Inflammatory macrophage treated with lipopolysaccharide for 4 hours (primary cell): Measurements from ENCODE around the gene SSH2.
"Not testable (repeated sequence)": the region's sequence is repeated elsewhere in the genome, so short reads cannot be mapped to it uniquely, and the experiment has no call there.

ENCODE experiments used
- DNase-seq: peaks from one replicate; pipeline ENCODE4 v3.0.0-alpha.2; 2020

Gene SSH2, protein sequence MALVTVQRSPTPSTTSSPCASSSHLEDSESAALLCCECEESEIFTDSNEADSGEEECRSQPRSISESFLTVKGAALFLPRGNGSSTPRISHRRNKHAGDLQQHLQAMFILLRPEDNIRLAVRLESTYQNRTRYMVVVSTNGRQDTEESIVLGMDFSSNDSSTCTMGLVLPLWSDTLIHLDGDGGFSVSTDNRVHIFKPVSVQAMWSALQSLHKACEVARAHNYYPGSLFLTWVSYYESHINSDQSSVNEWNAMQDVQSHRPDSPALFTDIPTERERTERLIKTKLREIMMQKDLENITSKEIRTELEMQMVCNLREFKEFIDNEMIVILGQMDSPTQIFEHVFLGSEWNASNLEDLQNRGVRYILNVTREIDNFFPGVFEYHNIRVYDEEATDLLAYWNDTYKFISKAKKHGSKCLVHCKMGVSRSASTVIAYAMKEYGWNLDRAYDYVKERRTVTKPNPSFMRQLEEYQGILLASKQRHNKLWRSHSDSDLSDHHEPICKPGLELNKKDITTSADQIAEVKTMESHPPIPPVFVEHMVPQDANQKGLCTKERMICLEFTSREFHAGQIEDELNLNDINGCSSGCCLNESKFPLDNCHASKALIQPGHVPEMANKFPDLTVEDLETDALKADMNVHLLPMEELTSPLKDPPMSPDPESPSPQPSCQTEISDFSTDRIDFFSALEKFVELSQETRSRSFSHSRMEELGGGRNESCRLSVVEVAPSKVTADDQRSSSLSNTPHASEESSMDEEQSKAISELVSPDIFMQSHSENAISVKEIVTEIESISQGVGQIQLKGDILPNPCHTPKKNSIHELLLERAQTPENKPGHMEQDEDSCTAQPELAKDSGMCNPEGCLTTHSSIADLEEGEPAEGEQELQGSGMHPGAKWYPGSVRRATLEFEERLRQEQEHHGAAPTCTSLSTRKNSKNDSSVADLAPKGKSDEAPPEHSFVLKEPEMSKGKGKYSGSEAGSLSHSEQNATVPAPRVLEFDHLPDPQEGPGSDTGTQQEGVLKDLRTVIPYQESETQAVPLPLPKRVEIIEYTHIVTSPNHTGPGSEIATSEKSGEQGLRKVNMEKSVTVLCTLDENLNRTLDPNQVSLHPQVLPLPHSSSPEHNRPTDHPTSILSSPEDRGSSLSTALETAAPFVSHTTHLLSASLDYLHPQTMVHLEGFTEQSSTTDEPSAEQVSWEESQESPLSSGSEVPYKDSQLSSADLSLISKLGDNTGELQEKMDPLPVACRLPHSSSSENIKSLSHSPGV (N-terminal part only)

DNA sequence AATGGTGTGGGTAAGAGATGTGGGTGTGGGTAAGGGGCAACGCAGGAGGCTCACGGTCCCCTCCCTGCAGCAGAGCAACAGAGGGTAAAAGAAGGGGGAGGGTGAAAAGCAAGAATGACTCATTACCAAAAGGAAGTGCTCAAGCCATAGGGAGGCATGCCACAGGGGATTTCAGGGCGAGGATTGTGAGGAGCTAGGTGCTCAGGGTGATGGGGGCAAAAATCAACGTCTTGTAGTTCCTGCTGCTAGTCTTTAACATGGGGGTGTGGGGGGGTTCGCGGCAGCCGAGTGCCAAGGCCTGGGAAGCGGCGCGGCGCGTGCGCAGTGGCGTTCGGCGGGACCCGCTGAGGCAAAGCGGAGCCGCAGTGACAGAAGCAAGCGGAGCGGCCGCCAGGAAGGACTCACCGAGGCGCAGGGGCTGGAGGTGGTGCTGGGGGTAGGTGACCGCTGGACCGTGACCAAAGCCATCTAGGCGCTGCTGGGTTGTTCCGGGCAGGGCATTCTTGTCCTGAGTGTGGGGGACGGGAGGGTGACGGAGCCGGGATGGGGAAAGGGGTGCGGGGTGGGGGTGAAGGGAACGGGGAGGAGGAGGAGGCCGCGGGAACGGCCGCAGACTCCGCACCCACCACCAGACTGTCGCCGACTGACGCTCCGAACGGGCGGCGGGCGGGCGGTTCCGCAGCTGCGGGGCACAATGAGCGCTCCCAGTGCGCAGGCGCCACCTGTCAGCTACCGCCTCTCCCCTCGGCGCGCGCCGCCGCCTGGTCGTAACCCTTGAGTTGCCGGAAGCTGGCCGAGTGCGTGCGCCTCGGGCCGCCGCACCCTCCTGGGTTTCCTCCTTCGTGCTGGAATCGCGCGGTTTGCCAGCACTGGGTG, at the start of gene SSH2:
TSS of gene SSH2 (minus strand) at position 696 of the 876 bp plus-strand sequence. CDS start at position 468, 228 bp downstream.
- peak; percentile 91 for DNase-seq

DNA sequence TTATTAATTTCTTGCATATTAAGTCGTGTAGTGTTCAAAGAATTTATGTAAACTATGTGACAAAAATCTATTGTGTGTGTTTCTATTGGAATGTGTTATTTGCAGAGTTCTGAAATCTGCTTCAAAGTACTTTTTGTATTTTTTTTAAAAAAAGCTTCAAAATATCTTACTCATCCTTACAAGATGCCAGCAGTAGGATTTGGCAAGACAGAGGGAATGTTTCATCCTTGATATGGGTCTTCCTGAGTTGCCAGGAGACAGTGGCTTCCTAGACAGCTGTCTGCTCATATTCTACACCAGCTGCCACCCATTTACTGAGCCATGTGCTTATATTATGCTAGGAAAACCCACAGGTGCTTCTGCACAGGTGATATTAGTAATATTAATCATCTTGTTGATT, 47.8 kb upstream of the SSH2 start:
- DNase-seq = no peak

DNA sequence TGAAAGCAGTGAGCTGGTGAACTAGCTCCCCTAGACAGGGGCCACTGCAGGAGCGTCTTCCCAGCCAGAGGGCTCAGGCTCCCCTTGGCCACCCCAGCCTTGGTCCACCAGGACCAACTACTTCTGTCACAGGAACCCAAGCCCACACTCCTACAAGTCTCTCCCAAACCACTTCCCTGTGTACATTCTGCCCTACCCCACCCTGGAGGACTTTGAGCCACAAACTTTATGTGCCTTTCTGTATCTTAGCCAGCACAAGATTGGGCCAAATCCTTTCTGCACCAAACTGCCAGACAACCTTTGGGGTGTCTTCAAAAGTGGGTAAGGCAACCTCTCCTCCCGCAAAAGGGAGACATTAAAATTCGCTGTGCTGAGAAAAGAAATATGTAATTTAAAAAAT, 43.0 kb upstream of the SSH2 start:
- DNase-seq = no peak

DNA sequence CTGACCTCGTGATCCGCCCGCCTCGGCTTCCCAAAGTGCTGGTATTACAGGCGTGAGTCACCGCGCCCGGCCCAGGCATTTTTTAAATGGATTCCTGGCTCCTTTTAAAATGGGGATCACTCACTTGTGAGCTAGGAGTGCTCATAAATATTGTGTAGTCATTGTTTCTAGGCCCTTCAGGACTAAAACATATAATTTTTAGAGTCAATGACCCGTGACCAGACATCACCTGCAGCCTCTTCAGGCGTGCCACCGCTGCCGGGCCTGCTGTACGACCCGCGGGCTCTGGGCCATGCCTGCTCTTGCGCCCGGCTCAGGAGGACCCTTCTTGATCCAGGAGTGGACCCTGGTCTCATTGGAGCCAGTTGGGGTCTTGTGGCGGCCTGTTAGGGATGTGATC, 42.2 kb upstream of the SSH2 start:
- no peak for DNase-seq

DNA sequence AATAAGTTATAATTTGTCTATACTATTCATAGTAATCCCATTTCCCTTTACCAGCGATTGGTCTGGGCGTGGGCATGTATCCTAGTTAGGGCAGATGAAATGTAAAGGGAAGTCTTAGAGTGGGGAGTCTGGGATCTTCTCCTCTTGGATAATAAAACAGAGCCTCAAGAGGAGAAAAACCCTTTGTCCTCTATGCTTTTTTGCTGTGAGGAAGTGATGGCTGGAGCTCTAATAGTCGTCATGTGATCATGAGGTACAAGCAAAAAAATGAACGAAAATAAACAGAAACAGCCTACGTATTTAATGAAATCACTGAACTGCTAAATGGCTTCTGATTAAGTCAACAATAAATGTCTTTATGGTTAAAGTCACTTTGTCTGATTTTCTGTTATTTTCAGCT, 38.2 kb upstream of the SSH2 start:
- DNase-seq = peak; percentile 39

DNA sequence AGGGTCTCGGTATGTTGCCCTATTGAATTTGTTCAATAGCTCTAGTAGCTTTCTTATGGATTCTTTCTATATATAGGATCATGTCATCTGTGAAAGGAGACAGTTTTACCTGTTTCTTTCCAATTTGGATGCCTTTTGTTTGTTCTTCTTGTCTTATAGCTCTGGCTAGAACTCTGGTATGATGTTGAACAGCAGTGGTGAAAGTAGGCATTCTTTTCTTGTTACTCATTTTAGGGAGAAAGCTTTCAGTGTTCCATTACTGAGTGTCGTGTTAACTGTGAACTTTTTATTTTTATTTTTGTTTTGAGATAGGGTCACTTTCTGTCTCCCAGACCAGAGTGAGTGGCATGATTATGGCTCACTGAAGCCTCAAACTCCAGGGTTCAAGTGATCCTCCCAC, 32.6 kb upstream of the SSH2 start:
- DNase-seq = no peak

DNA sequence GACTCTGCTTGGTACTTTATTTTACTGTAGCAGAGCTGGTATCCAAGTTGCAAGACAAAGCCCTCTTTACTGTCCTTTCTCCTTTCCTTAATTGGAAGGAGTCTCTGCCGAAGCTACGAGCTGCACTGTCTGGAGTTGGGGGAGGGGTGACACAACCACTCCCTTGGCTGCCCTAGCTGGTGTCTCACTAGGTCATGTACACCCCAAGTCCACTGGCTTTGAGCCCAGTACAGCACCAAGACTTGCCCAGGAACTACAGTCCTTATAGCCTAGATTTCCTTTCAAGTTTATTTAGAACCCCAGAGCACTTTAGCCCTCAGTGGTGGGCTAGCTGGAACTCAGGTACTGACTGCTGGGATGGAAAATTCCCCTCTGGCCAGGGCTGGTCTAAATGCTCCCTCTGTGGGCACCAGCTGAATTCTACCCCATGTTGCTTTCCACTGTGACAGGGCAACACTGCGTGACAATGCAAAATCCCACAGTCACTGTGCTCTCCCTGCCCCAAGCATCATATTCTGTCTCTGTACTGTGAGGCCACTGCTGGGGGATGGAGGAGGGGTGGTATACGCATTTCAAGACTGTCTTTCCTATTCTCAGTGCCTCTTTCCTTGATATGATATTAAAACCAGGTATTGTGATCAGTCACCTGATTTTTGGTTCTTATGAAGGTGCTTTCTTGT, 29.8 kb upstream of the SSH2 start:
- no peak for DNase-seq

DNA sequence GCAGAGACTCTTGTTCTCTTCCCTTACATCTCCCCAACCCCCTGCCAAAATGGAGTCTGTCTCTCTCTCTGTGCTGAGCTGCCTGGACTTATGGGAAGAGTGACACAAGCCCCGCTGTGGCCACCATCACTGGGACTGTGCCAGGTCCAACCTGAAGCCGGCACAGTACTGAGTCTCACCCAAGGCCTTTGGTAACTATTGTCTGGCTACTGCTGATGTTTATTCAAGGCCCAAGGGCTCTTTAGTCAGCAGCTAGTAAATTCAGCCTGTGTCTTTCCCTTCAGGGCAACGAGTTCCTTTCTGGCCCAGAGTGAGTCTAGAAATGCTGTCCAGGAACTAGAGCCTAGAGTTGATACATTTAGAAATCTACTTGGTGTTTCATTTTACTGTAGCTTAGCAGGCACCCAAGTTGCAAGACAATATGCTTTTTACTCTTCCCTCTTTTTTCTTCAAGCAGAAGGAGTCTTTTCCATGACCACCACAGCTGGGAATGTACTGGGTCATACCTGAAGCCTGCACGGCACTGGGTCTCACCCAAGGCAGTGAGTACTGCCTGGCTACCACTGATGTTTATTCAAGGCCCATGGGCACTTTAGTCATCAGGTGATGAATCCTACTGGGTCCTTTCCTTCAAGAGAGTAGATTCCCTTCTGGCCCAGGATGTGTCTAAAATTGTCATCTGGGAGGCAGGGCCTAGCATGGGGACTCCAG, 29.1 kb upstream of the SSH2 start:
- no peak for DNase-seq

DNA sequence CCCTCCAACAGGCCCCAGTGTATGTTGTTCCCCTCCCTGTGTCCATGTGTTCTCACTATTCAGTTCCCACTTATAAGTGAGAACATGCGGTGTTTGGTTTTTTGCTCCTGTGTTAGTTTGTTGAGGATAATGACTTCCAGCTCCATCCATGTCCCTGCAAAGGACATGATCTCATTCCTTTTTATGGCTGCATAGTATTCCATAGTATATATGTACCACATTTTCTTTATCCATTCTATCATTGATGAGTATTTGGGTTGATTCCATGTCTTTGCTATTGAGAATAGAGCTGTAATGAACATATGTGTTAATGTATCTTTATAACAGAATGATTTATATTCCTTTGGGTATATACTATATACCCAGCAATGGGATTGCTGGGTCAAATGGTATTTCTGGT, 27.5 kb upstream of the SSH2 start:
- DNase-seq = not testable (repeated sequence)

DNA sequence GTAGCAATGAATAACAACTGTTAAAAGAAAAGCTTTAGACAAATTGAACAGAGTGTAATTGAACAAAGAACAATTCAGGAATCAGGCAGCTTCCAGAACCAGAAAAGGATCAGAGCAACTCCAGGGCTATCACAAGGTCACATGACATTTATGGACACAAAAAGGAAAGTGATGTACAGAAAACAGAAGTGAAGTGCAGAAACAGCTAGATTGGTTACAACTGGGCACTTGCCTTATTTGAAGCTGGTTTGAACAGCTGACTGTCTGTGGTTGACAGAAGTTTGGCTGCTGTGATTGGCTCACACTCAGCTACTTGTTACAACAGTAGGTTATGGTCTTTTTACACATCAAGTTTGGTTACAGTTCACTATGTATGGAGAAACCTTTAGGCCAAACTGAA, 26.2 kb upstream of the SSH2 start:
- peak; percentile 83 for DNase-seq

DNA sequence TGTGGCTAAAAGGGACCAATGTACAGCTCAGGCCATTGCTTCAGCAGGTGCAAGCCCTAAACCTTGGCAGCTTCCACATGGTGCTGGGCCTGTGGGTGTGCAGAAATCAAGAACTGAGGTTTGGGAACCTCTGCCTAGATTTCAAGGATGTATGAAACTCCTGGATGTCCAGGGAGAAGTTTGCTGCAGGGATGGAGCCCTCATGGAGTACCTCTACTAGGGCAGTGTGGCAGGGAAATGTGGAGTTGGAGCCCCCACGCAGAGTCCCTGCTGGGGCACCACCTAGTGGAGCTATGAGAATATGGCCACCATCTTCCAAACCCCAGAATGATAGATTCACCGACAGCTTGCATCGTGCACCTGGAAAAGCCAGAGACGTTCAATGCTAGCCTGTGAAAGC, 24.4 kb upstream of the SSH2 start:
- DNase-seq = no peak

DNA sequence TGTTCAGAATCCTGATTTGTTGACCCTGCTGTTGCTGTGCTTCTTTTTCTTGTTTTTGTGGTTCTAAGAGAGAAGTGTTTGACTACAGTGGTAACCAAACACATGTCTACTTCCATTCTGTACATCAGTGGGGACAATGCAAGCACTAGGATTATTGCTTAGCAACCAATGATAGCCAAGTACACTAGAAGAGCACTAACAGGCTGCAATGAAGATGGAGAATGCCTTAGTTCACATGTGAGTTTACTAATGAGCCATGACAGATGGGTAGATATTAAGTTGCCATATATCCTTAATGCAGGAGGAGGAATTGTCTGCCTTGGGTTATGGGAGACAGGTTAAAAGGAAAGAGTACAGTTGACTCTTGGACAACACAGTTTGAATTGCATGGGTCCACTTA, 19.7 kb upstream of the SSH2 start:
- no peak for DNase-seq

DNA sequence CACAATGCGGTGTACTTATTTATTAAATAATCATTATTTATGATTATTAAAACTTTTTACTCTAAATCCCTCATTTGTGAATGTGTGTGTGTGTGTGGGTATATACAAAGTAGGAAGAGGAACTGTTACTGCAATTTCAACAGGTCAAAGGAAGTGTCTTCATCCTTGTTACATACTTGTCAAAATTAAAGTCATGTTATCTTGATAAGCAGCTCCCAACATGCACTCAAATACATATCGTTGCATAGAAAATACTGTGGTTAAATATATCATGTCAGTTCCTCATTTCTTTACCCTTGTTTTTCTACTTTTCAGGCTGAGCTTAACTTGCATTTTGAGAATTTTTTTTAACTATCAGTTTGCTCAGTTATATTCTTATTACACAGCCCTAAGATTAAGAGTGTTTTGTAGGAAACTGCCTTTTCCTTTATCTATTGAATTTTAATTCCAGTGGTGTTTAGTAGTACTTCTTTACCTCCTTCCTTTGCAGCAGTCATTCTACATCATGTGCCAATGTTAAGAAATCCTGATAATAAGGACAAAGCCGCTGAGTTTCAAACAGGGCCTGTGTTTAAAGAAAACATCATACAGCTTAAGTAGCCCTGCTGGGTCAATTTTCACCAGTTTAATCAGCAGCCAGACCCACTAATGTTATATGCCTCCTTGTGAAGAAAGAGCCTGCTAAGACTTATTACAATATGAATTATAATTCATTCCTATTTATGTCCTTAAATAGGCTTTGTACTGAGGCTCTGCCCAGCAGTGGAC, 18.6 kb upstream of the SSH2 start:
- DNase-seq = peak; percentile 70

DNA sequence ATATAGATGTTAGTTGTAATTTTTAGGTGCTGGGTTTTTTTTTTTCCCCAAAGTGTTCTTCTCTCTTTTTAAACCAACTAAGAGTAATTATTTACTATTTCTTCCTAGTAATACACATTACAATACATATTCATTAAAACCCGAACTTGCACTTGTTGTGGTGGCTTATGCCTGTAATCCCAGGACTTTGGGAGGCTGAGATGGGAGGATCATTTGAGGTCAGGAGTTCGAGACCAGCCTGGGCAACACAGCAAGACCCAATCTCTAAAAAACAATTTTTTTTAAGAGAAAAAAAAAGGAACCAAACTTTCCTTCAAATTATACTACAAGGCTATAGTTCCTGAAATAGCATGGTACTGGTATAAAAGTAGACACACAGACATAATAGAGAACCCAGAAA, 15.3 kb upstream of the SSH2 start:
- no peak for DNase-seq

DNA sequence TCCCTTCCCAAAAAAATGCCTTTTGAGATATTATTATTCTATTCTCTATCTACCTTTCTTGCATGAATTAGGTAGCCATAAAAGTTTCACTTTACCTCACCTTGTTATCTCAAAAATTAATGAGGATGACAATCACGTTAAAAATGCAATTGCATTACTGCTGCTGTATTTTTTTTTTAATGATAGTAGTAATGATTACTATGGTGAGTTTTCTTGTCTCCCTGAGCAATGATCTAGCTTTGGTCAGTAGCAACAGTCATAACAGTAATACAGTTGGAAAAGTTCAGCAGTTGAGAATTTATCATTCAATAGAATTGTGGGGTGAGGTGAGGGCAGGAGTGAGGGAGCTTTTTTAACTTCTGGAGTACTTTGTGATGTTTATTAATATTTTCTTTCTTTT, 11.3 kb upstream of the SSH2 start, which contains the start of gene EFCAB5:
TSS of gene EFCAB5 (plus strand) at position 301 of the 400 bp plus-strand sequence. CDS start 163 bp downstream, outside the sequence.
- DNase-seq = no peak

DNA sequence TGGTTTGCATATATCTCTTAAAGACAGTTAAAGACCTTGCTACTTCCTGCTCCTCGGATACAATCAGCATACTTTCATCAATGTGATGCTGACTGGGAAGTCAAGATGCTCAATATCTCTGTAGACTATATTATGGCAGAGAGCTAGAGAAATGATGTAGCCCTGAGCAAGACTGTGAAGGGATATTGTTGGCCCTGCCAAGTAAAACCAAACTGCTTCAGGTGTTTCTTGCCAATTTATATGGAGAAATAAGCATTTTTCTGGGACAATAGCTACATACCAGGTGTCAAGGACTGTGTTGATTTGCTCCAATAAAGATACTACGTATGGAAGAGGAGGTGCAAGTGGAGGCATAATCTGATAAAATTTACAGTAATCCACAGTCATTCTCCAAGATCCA, 6.7 kb upstream of the SSH2 start:
- no peak for DNase-seq

DNA sequence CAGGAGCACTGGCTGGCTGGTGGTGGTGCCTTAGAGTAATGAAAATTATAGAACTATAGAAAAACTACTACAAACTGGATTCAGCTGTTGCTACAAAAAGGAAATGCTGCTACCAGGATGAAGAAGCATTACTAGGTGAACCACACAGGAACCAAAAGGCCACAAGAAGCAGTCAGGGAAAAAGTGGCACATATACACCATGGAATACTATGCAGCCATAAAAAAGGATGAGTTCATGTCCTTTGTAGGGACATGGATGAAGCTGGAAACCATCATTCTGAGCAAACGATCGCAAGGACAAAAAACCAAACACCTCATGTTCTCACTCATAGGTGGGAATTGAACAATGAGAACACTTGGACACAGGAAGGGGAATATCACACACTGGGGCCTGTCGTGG, 5.9 kb upstream of the SSH2 start:
- DNase-seq = not testable (repeated sequence)

DNA sequence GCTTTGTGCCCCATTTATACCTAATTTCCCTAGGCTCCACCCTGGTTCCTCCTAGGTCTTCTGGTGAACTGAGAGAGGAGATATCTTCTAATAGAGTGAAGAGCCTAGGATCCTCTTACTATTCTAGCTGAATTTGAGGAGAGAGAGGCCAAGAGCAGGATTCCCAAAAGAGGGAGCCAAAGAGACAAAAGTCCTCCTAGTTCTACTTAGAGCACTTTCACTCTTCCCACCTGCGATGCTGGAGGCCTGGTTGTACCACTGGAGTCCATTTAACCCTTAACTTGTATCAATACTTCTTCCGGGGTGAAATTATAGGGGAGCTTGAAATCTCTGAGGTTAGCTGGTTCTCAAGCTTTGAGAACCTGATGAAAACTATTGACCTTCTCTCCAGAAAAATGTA, 3.4 kb upstream of the SSH2 start:
- no peak for DNase-seq

DNA sequence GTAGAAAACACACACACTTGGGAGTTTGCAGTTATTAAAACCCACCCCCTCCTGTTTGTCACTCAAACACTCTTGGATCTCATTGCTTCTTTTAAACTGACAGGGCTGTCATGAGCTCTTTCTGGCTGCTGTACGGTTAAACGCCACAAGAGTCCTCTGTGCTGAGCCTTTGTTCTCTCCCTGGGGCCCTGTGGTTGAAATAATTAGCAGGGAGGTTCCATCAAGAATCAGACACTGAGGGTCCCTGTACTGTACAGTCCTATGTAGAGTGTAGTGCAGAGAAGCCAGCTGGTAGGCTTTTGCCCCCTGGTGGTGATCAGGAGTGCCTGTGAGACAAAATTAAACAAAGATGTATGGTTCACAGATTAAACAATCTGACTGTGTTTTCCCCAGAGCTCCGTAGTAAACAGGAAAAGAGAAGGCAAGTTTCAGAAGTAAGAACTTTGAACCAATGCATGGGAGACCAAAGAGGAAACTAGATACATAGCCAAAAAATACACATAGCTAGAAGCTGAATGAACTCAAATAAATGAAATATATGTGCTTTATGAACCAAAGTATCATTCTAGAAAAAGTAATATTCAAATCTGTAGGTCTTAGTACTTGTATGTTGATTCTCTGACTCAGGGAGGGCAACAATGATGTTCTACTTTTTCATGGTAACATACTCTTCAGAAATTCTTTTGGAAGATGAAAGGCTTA, 1.4 kb upstream of the SSH2 start:
- peak; percentile 76 for DNase-seq
